ENCODE data around the gene RBM39. TPM values are rescaled to one million over a fixed set of nuclear protein-coding genes. Genes with fewer than 3 reads are reported as not detected.
"Not testable (repeated sequence)": the region's sequence is repeated elsewhere in the genome, so short reads cannot be mapped to it uniquely, and the experiment has no call there.

The RBM39 gene
- total RNA-seq, 1 donor from 2014 or later = 488 TPM

- Mint-ChIP-seq H3K36me3 (peaks cover 46% of the 10 kb centered on the region), H3K27me3 (ENCODE audit: low read depth) (no peaks in the 10 kb centered on the region), H3K27ac (peak overlapping the region; percentile 43), H3K4me1 (no peaks in the 10 kb centered on the region), H3K9me3 (no peaks in the 10 kb centered on the region), H3K4me3 (no peak overlapping the region)
- no peak for DNase-seq (ENCODE audit: low spot score in 2 of 2, unreplicated experiment in 2 of 2)
- TF ChIP-seq CTCF (IDR thresholded peaks at IDR 0.05; ENCODE audit: unreplicated experiment) = no peak
Observed at GRCh38 chr20:35721621-35722020, 20.4 kb downstream of the RBM39 start.

GRCh38 chr20:35721219-35721618 is 20.8 kb downstream of the RBM39 start:
- no peaks in the 10 kb centered on the region for H3K9me3 Mint-ChIP-seq
- DNase-seq (ENCODE audit: low spot score in 2 of 2, unreplicated experiment in 2 of 2) = no peak
- H3K4me1 Mint-ChIP-seq = no peaks in the 10 kb centered on the region
- no peaks in the 10 kb centered on the region for H3K27me3 Mint-ChIP-seq (ENCODE audit: low read depth)
- no peak overlapping the region for H3K4me3 Mint-ChIP-seq
- TF ChIP-seq CTCF (IDR thresholded peaks at IDR 0.05; ENCODE audit: unreplicated experiment) = no peak
- H3K27ac Mint-ChIP-seq = peak overlapping the region; percentile 34
- peaks cover 44% of the 10 kb centered on the region for H3K36me3 Mint-ChIP-seq

GRCh38 chr20:35720165-35721123 is 21.6 kb downstream of the RBM39 start:
- DNase-seq (ENCODE audit: low spot score in 2 of 2, unreplicated experiment in 2 of 2) = no peak
- Mint-ChIP-seq H3K27ac (peak overlapping the region; percentile 36), H3K27me3 (ENCODE audit: low read depth) (no peaks in the 10 kb centered on the region), H3K4me1 (no peaks in the 10 kb centered on the region), H3K36me3 (peaks cover 48% of the 10 kb centered on the region), H3K4me3 (no peak overlapping the region), H3K9me3 (no peaks in the 10 kb centered on the region)
- no peak for TF ChIP-seq CTCF (IDR thresholded peaks at IDR 0.05; ENCODE audit: unreplicated experiment)

DNA sequence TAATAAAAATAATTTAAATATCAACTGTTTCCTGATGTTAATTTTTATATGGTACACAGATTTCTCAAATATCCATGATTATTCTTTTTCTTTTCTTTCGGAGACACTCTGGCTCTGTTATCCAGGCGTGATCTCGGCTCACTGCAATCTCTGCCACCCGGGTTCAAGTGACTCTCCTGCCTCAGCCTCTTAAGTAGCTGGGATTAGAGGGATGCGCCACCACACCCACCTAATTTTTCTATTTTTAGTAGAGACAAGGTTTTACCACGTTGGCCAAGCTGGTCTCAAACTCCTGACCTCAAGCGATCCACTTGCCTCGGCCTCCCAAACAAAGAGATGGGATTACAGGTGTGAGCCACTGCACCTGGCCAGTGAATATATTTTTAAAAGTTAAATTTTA is 22.3 kb downstream of the RBM39 start:
- no peak for DNase-seq (ENCODE audit: low spot score in 2 of 2, unreplicated experiment in 2 of 2)
- Mint-ChIP-seq H3K4me3 (no peak overlapping the region), H3K9me3 (no peaks in the 10 kb centered on the region), H3K36me3 (peaks cover 46% of the 10 kb centered on the region), H3K27me3 (ENCODE audit: low read depth) (no peaks in the 10 kb centered on the region), H3K4me1 (no peaks in the 10 kb centered on the region), H3K27ac (no peak overlapping the region)
- no peak for TF ChIP-seq CTCF (IDR thresholded peaks at IDR 0.05; ENCODE audit: unreplicated experiment)

GRCh38 chr20:35718972-35719635 is 23.0 kb downstream of the RBM39 start:
- Mint-ChIP-seq H3K27ac (no peak overlapping the region), H3K9me3 (no peaks in the 10 kb centered on the region), H3K36me3 (peaks cover 44% of the 10 kb centered on the region), H3K4me3 (no peak overlapping the region), H3K27me3 (ENCODE audit: low read depth) (no peaks in the 10 kb centered on the region), H3K4me1 (no peaks in the 10 kb centered on the region)
- no peak for DNase-seq (ENCODE audit: low spot score in 2 of 2, unreplicated experiment in 2 of 2)
- TF ChIP-seq CTCF (IDR thresholded peaks at IDR 0.05; ENCODE audit: unreplicated experiment) = no peak

DNA sequence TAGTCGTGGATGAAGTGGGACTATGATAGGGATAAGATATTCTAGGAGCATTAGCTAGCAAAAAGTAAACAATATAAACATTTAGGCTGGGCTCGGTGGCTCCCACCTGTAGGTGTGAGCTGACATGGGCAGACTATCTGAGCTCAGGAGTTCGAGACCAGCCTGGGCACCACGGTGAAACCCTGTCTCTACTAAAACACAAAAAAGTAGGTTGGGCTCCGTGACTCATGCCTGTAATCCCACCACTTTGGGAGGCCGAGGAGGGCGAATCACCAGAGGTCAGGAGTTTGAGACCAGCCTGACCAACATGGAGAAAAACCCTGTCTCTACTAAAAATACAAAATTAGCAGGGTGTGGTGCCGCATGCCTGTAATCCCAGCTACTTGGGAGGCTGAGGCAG is 23.7 kb downstream of the RBM39 start:
- peak overlapping the region; percentile 61 for H3K27ac Mint-ChIP-seq
- DNase-seq (ENCODE audit: low spot score in 2 of 2, unreplicated experiment in 2 of 2); H3K9me3 Mint-ChIP-seq; H3K4me1 Mint-ChIP-seq; H3K27me3 Mint-ChIP-seq (ENCODE audit: low read depth); H3K4me3 Mint-ChIP-seq: not testable (repeated sequence)
- H3K36me3 Mint-ChIP-seq = peaks cover 45% of the 10 kb centered on the region

Data from mesothelial cell of epicardium (in vitro differentiated cells).